ENCODE results near the gene ZNF117.
"Not testable (repeated sequence)": the region's sequence is repeated elsewhere in the genome, so short reads cannot be mapped to it uniquely, and the experiment has no call there.

Gene ZNF117

GRCh38 chr7:64990936-64991335, at the start of gene ZNF117:
Gene ZNF117 (minus strand): TSS chr7:64991036.
- DNase-seq (ENCODE audit: low read depth) = no peak

DNA sequence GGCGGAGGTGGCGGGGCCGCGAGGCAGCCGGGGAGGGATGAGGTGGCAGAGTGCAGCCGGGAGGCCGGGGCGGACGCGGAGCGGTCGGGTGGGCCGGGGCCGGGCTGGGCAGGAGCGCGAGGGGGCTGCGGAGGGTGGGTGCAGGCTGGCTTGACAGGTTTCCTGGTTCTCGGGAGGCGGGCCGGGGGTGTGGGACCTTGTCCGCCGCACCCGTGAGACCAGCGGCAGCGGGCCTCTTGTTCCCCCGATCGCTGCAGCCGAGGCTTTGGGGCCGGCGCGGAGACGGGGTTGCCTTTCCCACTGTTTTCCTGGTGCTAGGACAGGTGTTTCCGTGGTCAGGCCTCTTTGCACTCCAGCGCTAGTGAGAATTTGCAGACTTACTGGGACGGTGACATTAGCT, 47.9 kb upstream of the ZNF117 start:
- not testable (repeated sequence) for DNase-seq (ENCODE audit: low read depth)

DNA sequence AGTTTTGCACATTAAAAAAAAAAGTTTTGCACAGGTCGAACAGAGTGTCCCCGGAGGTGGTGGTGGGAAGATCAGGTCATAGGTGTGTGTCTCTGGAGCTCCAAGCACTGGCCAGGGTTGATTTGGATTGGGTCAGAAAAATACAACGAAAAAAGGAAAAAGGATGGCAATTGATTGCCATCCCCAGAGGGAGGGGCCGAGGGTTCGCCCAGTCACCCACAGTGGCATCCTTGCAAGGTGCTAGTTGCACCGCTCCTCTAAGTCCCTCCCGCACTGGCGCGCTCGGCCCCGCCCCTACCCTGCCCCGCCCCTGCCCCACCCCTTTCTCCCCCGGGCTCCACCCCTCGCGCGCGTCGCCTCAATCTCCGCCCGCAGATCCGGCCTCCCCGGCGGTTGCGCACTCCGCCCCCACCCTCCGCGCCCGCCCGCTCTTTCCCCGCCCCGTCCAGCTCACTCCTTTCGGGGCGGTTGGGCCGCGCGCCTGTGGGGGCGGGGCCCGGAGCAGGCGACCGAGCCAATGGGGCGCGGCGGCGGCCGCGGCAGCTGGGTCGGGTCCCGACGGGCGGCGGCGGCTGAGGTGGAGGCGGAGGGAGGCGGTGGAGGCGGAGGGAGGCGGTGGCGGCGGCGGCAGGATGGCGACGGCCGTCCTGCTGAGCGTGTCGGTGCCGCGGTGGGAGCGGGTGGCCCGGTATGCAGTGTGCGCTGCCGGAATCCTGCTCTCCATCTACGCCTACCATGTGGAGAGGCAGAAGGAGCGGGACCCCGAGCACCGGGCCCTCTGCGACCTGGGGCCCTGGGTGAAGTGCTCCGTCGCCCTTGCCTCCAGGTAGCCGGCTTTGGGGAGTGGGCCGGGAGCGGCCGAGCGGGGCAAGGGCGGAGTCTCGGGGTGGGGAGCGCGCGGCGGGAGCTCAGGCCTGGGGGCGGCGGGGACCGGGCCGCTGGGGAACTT, 47.2 kb upstream of the ZNF117 start:
- peak; percentile 80 for DNase-seq (ENCODE audit: low read depth)

DNA sequence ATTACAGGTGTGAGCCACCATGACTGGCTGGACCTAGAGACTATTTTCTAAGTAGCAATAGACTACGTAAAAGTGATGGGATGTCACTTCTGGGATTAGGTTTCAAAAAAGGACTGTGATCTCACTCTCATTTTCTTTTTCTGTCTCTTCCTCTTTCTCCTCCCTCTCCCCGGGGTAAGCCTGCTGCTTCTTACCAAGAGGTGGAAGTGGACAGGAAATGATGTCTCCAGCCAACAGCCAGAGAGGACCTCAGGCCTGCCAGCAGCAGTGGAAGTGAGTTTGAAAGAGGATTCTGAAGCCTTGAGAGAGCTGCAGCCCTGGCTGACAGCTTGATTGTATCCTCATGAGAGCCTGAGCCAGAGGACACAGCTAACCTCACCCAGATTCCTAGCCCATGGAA, 45.7 kb upstream of the ZNF117 start:
- not testable (repeated sequence) for DNase-seq (ENCODE audit: low read depth)

DNA sequence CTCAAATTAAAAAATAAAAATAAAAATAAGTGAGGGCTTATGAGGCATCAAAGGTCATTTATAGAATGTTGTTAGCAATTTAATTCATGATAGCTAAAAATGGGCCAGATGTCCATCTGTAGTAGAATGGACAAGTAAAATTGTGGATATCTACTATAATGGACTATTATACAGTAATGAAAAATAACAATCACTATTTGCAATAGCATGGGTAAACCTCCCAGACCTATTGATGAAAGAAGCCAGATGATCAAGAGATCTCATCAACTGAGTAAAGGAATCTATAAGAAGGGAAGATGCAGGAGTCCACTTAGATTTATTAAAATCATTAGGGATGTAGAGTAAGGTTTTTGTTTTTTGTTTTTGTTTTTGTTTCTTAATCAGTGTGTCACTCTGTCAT, 44.6 kb upstream of the ZNF117 start:
- not testable (repeated sequence) for DNase-seq (ENCODE audit: low read depth)

DNA sequence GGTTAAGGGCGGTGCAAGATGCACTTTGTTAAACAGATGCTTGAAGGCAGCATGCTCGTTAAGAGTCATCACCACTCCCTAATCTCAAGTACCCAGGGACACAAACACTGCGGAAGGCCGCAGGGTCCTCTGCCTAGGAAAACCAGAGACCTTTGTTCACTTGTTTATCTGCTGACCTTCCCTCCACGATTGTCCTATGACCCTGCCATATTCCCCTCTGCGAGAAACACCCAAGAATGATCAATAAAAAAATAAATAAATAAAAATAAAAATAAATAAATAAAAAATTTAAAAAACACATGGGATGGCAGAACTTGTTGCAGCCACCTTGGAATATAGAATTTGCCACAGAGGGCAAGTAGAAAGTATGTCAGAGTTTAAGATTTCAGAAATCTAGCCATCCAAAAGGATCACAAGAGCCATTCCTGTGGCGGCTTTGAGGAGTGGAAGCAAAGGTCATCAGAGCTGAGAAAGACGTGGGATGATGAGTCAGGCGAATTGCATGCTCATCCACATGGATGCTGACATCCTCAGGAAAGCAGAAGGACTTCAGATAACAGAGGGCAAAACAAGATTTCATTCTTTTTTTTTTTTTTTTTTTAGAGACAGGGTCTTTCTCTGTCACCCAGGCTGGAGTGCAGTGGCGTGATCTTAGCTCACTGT, 43.4 kb upstream of the ZNF117 start:
- DNase-seq (ENCODE audit: low read depth) = not testable (repeated sequence)

DNA sequence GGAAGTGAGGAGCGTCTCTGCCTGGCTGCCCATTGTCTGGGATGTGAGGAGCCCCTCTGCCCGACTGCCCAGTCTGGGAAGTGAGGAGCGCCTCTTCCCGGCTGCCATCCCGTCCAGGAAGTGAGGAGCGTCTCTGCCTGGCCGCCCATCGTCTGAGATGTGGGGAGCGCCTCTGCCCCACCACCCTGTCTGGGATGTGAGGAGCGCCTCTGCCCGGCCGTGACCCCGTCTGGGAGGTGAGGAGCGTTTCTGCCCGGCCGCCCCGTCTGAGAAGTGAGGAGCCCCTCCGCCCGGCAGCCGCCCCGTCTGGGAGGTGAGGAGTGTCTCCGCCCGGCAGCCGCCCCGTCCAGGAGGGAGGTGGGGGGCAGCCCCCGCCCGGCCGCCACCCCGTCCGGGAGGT, 42.6 kb upstream of the ZNF117 start:
- not testable (repeated sequence) for DNase-seq (ENCODE audit: low read depth)

DNA sequence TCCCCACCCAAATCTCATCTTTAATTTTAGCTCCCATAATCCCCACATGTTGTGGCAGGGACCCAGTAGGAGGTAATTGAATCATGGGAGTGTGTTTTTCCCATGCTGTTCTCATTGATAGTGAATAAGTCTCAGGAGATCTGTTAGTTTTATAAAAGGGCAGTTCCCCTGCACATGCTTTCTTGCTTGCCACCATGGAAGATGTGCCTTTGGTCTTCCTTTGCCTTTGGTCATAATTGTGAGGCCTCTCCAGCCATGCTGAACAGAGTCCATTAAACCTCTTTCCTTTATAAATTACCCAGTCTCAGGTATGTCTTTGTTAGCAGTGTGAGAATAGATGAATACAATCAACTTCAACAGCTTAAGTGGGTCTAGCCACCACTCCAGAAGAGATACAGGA, 34.2 kb upstream of the ZNF117 start:
- DNase-seq (ENCODE audit: low read depth) = not testable (repeated sequence)

GRCh38 chr7:65020978-65021377, 30.1 kb upstream of the ZNF117 start:
- DNase-seq (ENCODE audit: low read depth) = not testable (repeated sequence)

- DNase-seq (ENCODE audit: low read depth) = not testable (repeated sequence)
Measured at GRCh38 chr7:65009881-65010280, 19.0 kb upstream of the ZNF117 start.

DNA sequence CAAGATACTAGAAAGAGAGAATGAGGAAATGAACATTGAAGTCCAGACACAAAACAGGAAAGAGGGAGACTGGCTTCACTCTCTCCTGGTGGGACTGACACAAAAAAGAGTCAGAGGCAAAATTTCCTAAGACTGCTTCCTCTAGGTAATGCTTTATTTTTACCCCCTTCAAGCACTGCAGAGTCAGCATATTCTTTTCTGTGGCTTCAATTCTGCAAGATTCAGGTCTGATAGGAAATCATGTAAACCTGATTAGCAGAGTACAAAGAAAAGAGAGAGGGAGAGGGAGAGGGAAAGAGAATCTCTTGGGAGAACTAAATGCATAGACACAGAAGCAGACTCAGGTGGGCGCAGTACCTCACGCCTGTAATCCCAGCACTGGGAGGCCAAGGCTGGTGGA, 18.6 kb upstream of the ZNF117 start:
- DNase-seq (ENCODE audit: low read depth) = not testable (repeated sequence)

DNA sequence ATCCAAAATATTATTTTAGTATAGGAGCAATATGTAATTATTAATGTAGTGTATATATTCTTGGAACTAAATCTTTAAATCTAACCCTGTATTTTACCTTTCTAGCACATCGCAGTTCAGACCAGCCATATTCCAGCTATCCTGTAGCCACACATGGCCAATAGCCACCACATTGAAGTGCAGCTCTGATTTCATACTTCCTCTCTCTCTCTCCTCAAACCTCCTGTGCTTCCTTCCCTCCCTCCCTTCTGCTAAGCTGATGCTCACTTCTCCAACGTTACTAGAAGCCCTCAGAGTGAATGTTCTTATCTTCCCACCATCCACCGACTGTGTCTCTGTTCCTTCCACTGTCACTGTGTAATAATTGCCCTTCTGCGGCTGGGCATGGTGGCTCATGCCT, 16.2 kb upstream of the ZNF117 start:
- DNase-seq (ENCODE audit: low read depth) = not testable (repeated sequence)

GRCh38 chr7:65006094-65006992, 15.5 kb upstream of the ZNF117 start, which contains the start of gene ERV3-1:
Gene ERV3-1 (minus strand): TSS chr7:65006687. CDS start chr7:64993026, 13,661 bp downstream.
- DNase-seq (ENCODE audit: low read depth) = peak; percentile 82

GRCh38 chr7:65004575-65004974, 13.7 kb upstream of the ZNF117 start:
- no peak for DNase-seq (ENCODE audit: low read depth)

DNA sequence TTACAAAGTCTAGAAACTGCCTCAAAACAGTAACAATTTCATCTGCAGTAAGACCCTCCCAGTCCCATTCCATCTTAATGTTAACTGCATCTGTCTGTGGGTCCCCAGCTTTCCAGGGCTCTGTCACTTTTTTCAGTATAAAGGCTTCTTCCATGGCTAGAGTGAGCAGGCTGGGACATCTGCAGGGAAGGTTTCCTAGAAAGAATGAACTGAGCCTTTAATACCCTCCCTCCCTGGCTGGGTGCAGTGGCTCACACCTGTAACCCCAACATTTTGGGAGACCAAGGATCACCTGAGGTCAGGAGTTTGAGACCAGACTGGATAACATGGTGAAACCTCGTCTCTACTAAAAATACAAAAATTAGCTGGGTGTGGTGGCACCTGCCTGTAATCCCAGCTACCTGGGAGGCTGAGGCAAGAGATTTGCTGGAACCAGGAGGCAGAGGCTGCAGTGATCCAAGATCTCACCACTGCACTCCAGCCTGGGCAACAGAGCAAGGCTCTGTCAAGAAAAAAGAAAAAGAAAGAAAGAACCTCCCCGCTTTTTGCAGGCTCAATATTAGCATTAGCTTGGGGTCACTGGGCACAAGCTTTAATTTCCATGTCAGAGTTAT, 12.2 kb upstream of the ZNF117 start:
- DNase-seq (ENCODE audit: low read depth) = no peak

- DNase-seq (ENCODE audit: low read depth) = no peak
Measured at GRCh38 chr7:65001291-65001814, 10.5 kb upstream of the ZNF117 start.

GRCh38 chr7:64999165-65000004, 8.5 kb upstream of the ZNF117 start:
- DNase-seq (ENCODE audit: low read depth) = no peak

- DNase-seq (ENCODE audit: low read depth) = no peak
Measured at GRCh38 chr7:64998865-64999164, 8.0 kb upstream of the ZNF117 start.

GRCh38 chr7:64997927-64998391, 7.1 kb upstream of the ZNF117 start:
- no peak for DNase-seq (ENCODE audit: low read depth)

- DNase-seq (ENCODE audit: low read depth) = no peak
Measured at GRCh38 chr7:64997164-64997908, 6.5 kb upstream of the ZNF117 start.

Measured in stimulated activated CD8-positive, alpha-beta memory T cell treated with anti-CD3 and anti-CD28 coated beads, Interleukin-15, amount 100 ng/mL, for 1 hour (primary cell).